NCI-H2171 treated with DMSO at 0.1 percent for 48 hours (cell line): ENCODE data around the gene F11.
A peak's percentile ranks its signal among the peaks of the same experiment; 100 is the strongest.
"Not testable (repeated sequence)": the region's sequence is repeated elsewhere in the genome, so short reads cannot be mapped to it uniquely, and the experiment has no call there.

Experiments
- DNase-seq: peaks from one replicate; lab custom pipeline; 2025; lab: John Stamatoyannopoulos, UW

F11 gene

DNA sequence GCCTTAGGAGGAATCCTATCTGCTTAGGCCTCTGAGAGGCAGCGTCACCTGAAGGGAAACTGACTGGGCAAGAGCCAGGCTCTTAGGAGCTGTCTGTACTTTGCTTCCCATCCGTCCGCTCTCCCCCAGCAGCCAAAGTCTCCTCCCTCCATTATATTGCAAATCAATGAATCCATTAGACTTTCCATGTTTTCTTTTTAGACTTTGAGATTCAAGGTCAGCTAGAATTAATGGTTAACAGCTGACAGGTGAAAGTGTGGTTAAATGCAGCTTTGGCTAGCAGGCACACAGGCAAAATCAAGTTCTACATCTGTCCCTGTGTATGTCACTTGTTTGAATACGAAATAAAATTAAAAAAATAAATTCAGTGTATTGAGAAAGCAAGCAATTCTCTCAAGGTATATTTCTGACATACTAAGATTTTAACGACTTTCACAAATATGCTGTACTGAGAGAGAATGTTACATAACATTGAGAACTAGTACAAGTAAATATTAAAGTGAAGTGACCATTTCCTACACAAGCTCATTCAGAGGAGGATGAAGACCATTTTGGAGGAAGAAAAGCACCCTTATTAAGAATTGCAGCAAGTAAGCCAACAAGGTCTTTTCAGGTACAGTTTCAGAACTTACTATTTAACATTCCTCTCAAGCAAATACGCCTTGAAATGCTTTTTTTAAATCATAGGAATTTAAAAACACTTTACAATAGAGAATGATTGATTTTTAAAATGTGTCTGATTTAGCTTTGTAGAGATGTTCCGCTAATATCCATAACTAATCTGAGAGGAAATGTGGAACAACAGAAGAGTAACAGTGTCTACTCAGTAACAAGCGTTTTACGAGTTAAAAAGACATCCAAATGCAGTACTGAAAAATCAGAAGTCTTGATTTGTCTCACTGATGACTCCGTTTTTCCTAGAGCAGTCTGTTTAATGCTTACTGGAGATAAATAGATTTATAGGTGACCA, at the start of gene F11:
Gene F11 (plus strand): TSS at position 507 of the 970 bp plus-strand sequence. CDS start 948 bp downstream, outside the sequence.
- DNase-seq, result no peak

DNA sequence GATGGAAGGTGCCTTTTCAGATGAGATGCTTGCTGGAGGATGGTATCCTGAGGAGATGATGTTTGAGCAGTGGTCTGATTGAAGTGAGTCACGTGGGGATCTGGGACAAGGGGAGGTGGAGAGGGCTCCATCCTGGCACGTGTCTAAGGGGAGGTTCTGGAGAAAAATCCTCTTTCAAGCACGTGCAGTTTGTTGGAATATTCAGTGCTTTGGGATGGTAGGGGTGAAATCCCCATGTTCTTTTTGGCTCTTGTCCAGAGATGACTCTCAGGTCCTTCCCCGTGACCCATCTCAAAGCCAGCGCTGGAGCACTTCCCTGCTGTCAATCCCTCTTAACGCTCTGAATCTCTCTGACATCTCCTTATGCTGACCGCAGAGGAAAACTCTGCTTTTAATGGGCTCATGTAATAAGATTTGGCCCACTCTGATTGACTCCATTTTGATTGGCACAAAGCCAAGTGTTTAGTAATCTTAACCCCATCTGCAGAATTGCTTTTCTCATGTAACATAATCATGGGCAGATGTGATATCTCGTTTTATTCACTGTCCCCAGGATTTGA, 49.4 kb upstream of the F11 start:
- peak; percentile 22 for DNase-seq

- DNase-seq, result no peak
Observed at GRCh38 chr4:186217733-186218293, 48.2 kb upstream of the F11 start.

- DNase-seq, result no peak
Observed at GRCh38 chr4:186221624-186222023, 44.4 kb upstream of the F11 start.

- no peak for DNase-seq
Observed at GRCh38 chr4:186225848-186226247, 40.1 kb upstream of the F11 start.

GRCh38 chr4:186226521-186227189, 39.3 kb upstream of the F11 start:
- no peak for DNase-seq

DNA sequence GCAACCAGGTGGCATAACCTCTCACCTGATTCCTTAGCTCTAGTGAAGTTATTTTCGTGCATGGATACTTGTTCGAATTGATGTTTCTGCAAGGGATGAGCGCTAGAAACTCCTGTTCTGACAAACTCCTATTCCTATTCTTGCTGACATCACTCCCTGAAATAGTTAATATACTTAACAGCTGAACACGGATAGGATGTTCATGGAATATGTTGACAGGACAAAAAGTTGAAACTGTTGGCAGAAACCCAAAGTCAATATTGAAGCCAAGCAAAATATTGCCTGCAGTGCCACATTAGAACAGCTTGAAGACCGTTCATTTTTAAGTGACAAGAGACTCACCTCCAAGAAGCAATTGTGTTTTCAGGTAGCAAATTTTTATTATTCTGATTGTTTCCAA, 38.8 kb upstream of the F11 start, which contains the start of gene KLKB1:
Gene KLKB1 (plus strand): TSS at position 287 of the 400 bp plus-strand sequence. CDS start 689 bp downstream, outside the sequence.
- no peak for DNase-seq

DNA sequence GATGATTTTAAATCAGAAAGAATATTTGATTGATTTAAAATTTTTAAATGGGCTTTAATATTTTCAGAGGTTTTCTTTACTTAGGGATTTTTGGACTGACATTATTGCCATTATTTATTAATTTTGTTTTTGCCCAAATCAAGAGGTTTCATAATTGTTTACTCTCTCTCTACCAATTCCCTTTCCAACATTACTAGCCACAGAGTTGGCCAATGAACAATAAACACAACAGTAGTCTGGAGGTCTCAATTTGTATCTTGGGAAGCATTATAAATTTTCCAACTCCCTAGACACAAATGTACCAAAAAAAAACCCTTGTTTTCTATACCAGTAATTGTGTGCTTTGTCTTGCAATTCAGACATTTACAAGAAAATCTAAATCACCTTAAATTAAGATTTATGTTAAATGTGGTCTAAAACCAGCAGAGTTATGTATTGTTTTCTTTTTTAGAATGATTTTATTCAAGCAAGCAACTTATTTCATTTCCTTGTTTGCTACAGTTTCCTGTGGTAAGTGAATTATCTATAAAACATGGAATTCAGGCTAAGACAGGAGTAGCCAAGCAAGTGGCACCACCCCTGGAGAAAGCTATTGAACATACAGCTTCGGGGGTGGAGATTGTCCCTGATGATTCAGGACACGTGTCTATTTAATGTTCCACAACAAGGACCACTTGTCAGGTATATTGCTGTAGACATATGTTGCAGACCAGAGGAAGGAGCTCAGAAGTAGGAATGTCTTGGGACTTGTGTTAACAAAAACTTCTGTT, 38.1 kb upstream of the F11 start:
- DNase-seq, result no peak

DNA sequence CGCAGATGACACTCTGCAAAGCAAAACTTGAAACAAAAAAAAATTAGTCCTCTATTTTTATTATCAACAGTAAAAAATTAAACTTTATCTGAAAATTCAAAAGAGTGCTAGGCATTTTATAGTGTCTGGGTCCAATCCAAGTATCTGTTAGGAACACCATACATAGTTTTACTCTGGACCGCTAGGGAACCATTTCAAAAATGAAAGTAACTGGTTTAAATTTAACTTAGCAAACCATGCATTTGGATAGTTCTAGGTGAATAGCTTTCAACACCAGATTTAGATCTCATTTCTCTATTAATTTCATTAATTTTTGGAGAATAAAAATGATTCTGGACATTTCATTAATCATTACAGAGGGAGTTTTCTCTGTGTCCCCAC, 37.5 kb upstream of the F11 start:
- DNase-seq, result no peak

DNA sequence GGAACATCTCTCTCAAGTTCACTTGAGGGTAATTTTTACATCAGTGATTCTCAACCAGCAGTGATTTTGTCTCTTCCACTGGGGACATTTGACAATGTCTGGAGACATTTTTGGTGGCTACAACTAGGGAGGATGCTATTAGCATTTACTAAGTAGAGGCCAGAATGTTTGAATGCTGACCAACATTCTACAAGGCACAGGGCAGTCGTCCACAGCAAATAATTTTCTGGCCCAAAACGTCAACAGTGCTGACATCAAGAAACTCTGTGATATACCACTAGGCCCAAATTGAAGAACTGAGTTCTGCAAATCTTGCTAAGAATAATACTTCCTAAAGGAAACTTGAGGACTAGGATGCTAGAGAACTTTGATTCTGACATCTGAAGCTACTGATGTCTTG, 31.6 kb upstream of the F11 start:
- no peak for DNase-seq

- DNase-seq, result no peak
Observed at GRCh38 chr4:186236126-186236525, 29.9 kb upstream of the F11 start.

- DNase-seq, result no peak
Observed at GRCh38 chr4:186240452-186240847, 25.5 kb upstream of the F11 start.

GRCh38 chr4:186240848-186241491, 25.0 kb upstream of the F11 start:
- peak; percentile 51 for DNase-seq

- DNase-seq, result no peak
Observed at GRCh38 chr4:186241616-186242015, 24.4 kb upstream of the F11 start.

DNA sequence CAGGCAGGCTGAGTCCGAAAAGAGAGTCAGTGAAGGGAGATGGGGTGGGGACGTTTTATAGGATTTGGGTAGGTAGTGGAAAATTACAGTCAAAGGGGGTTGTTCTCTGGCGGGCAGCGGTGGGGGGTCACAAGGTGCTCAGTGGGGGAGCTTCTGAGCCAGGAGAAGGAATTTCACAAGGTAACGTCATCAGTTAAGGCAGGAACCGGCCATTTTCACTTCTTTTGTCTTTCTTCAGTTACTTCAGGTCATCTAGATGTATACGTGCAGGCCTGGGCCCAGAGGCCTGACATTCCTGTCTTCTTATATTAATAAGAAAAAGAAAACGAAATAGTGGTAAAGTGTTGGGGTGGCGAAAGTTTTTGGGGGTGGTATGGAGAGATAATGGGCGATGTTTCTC, 24.0 kb upstream of the F11 start:
- DNase-seq, result not testable (repeated sequence)

- DNase-seq, result no peak
Observed at GRCh38 chr4:186243331-186243730, 22.7 kb upstream of the F11 start.

DNA sequence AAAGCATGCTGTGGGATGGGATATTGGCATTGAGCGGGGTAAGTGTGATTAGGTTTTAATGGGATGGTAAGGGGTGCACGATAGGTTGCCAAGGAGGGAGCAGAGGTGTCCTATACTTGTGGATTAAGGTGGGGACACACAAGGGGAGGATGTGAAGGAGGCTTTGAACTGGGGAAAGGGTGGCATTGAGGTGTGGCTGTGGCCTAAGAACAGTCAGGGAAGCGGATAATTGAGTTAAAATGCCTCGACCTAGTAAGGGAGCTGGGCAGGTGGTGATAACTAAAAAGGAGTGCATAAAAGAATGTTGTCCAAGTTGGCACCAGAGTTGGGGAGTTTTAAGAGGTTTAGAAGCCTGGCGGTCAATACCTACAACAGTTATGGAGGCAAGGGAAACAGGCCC, 21.2 kb upstream of the F11 start:
- no peak for DNase-seq

DNA sequence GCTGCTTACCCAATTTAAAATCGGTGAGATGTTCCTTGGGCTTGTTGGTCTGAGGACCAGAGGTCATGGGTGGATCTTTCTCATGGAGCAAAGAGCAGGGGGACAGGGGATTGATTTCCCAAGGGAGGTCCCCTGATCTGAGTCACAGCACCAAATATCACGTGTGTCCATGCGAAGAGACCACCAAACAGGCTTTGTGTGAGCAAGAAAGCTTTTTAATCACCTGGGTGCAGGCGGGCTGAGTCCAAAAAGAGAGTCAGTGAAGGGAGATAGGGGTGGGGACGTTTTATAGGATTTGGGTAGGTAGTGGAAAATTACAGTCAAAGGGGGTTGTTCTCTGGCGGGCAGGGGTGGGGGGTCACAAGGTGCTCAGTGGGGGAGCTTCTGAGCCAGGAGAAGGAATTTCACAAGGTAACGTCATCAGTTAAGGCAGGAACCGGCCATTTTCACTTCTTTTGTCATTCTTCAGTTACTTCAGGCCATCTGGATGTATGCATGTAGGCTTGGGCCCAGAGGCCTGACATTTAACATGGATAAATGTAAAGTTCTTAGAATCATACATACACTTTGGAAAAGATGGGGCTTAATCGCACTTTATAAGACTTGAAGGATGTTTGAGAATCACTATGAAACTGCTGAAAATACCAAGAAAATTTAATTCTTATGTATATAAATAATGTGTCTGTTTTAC, 18.8 kb upstream of the F11 start:
- DNase-seq, result not testable (repeated sequence)

DNA sequence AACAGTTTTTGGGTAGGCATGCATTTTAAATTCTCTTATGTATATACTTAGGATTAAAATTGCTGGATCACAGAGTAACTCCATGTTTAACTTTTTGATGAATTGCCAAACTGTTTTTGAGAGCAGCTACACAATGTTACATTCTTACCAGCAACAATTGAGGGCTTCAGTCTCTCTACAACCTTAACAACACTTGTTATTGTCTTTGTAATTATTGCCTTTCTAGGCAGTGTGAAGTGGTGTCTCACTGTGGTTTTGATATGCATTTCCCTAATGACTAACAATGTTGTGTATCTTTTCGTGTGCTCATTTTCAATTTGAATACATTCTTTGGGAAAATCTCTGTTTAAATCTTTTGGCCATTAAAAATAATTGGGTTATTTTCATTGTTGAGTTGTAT, 17.3 kb upstream of the F11 start:
- DNase-seq, result no peak
